Ishikawa (cell line): ENCODE measurements around the gene GPBAR1.

Source experiments
- CEBPB ChIP-seq: IDR thresholded peaks from 2 replicates; pipeline ENCODE4 v1.6.1; 2012
- EGR1 ChIP-seq: IDR thresholded peaks from 2 replicates; pipeline ENCODE4 v1.6.1; 2012
- EP300 ChIP-seq: IDR thresholded peaks from 2 replicates; pipeline ENCODE4 v1.6.1; 2012; ENCODE audit warnings: borderline replicate concordance
- FOXM1 ChIP-seq: IDR thresholded peaks from 2 replicates; pipeline ENCODE4 v1.6.1; 2012; ENCODE audit warnings: low read depth, borderline replicate concordance
- RAD21 ChIP-seq: IDR thresholded peaks from 2 replicates; pipeline ENCODE4 v1.6.1; 2012; ENCODE audit warnings: low read depth
- TAF1 ChIP-seq: IDR thresholded peaks from 2 replicates; pipeline ENCODE4 v1.6.1; 2012; ENCODE audit warnings: low read depth, mild to moderate bottlenecking
- TCF12 ChIP-seq: IDR thresholded peaks from 2 replicates; pipeline ENCODE4 v1.6.1; 2012; ENCODE audit warnings: low read depth
- TF ChIP-seq, protein P1 (sequence below): IDR thresholded peaks from 2 replicates; pipeline ENCODE4 v1.6.1; 2012
- TF ChIP-seq, protein P2 (sequence below): IDR thresholded peaks from 2 replicates; pipeline ENCODE4 v1.6.1; 2012; ENCODE audit warnings: low read depth, mild to moderate bottlenecking

DNA sequence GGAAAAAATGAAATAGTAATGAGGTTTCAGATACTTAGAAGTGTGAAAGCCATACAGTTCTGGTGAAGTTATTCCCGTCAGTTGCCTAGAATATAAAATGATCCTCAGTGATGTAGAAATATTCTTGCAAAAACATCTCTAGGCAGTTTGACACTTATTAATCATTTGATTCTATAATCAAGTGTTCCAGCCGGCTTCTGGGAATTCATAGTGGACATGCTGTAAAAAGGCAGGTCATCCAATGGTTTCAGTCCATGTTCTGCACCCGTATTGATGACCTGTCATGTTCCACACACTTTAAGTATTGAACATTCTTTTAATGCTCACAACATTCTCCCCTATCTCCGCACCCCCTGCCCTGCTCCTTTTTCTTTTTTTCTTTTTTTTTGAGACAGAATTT is 24.0 kb upstream of the GPBAR1 start:
- no peak for TF ChIP-seq RAD21
- TF ChIP-seq EGR1 = no peak
- TF ChIP-seq, protein P1, sequence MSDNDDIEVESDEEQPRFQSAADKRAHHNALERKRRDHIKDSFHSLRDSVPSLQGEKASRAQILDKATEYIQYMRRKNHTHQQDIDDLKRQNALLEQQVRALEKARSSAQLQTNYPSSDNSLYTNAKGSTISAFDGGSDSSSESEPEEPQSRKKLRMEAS = no peak
- TF ChIP-seq EP300 = no peak
- TF ChIP-seq FOXM1 = no peak
- TF ChIP-seq TCF12 = no peak
- TF ChIP-seq CEBPB = no peak
- TF ChIP-seq, protein P2, sequence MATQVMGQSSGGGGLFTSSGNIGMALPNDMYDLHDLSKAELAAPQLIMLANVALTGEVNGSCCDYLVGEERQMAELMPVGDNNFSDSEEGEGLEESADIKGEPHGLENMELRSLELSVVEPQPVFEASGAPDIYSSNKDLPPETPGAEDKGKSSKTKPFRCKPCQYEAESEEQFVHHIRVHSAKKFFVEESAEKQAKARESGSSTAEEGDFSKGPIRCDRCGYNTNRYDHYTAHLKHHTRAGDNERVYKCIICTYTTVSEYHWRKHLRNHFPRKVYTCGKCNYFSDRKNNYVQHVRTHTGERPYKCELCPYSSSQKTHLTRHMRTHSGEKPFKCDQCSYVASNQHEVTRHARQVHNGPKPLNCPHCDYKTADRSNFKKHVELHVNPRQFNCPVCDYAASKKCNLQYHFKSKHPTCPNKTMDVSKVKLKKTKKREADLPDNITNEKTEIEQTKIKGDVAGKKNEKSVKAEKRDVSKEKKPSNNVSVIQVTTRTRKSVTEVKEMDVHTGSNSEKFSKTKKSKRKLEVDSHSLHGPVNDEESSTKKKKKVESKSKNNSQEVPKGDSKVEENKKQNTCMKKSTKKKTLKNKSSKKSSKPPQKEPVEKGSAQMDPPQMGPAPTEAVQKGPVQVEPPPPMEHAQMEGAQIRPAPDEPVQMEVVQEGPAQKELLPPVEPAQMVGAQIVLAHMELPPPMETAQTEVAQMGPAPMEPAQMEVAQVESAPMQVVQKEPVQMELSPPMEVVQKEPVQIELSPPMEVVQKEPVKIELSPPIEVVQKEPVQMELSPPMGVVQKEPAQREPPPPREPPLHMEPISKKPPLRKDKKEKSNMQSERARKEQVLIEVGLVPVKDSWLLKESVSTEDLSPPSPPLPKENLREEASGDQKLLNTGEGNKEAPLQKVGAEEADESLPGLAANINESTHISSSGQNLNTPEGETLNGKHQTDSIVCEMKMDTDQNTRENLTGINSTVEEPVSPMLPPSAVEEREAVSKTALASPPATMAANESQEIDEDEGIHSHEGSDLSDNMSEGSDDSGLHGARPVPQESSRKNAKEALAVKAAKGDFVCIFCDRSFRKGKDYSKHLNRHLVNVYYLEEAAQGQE = no peak
- TF ChIP-seq TAF1 = no peak
